Left lung (tissue), 10 donors: ENCODE measurements around the gene PXMP2. TPM values are rescaled to one million over a fixed set of nuclear protein-coding genes. Genes with fewer than 3 reads are reported as not detected.

ENCODE experiments used
- ATAC-seq: fragments of 200-7000 bp; cut with Tn5 transposase; one replicate; pipeline ENCODE4 v1.9.1; 2020; ENCODE audit warnings: moderate library complexity
- DNase-seq, 4 donors: peaks; one replicate each; pipeline ENCODE4 v3.0.0-alpha.2; 2013 to 2020
- H3K27ac ChIP-seq, 2 donors: fragments of 200-600 bp; sonication (generic) in 1 of 2; one replicate each; pipeline versions ENCODE4 v1.5.0 to v1.8.0; 2020 to 2021
- H3K27me3 ChIP-seq, 2 donors: fragments of 200-600 bp; sonication (generic) in 1 of 2; one replicate each; pipeline versions ENCODE4 v1.5.0 to v1.8.0; 2020 to 2021
- H3K36me3 ChIP-seq, 2 donors: fragments of 200-600 bp; sonication (generic) in 1 of 2; one replicate each; pipeline versions ENCODE4 v1.5.0 to v1.8.0; 2020 to 2021
- H3K4me1 ChIP-seq, 2 donors: fragments of 200-600 bp; one replicate each; pipeline ENCODE4 v1.8.0; 2021
- H3K4me3 ChIP-seq, 2 donors: fragments of 200-600 bp; sonication (generic) in 1 of 2; one replicate each; pipeline versions ENCODE4 v1.5.0 to v1.8.0; 2020 to 2021; ENCODE audit warnings: mild to moderate bottlenecking in 1 of 2
- H3K9me3 ChIP-seq, 2 donors: fragments of 200-600 bp; sonication (generic) in 1 of 2; one replicate each; pipeline versions ENCODE4 v1.5.0 to v1.8.0; 2020 to 2021
- CTCF ChIP-seq, 2 donors: fragments of 200-600 bp; sonication (generic) in 1 of 2; IDR thresholded peaks; one replicate each; pipeline versions ENCODE4 v1.5.0 to v1.8.0; 2021; ENCODE audit warnings: antibody characterized with exemption in 2 of 2
- intact Hi-C, 2 donors: fragments of 100-400 bp; cut with DNase I; formaldehyde crosslinking; loops; one replicate each; pipeline versions ENCODE4 v1.11.2 to v1.14.2; 2022
- polyA plus RNA-seq, 6 donors: library from polyadenylated mRNA; unstranded; fragments of 120-200 nt; gene quantifications; one replicate each; pipeline ENCODE4 v1.2.1, GENCODE V29; 2013; ENCODE audit not compliant: insufficient read length in 6 of 6
- total RNA-seq, 2 donors: library from RNA; stranded (reverse); fragmentation: NEBNext Ultra II Directional; extraction: Animal tissue kit (Norgen Biotek cat#: 25700); gene quantifications; one replicate each; pipeline ENCODE4 v1.2.1, GENCODE V29; 2021
- donor health status: DM: no; HTN: yes; CAD: no.
- donor health status: DM: no; HTN: no; CAD: no.

Gene PXMP2
- total and polyA plus RNA-seq, 8 donors, result 16.6 to 57.1 (median 42.7) TPM

- Histone ChIP-seq H3K27me3 (no peaks in the 10 kb centered on the region), H3K4me1 (peaks cover 6 to 14% of the 10 kb centered on the region in 2 donors), H3K36me3 (peaks cover 0 to 60% of the 10 kb centered on the region in 2 donors), H3K27ac (no peak overlapping the region), H3K4me3 (no peak overlapping the region), H3K9me3 (no peaks in the 10 kb centered on the region)
- intact Hi-C loops, result no loop called here
- TF ChIP-seq CTCF (IDR thresholded peaks at IDR 0.05), result no peak
- no peak for ATAC-seq
- DNase-seq, result peak in 1 of 4 donors; percentile 38
Observed at GRCh38 chr12:132715874-132716273, 28.5 kb downstream of the PXMP2 start.

GRCh38 chr12:132716356-132716755 lies 29.0 kb downstream of the PXMP2 start:
- Histone ChIP-seq H3K4me1 (peaks cover 5 to 11% of the 10 kb centered on the region in 2 donors), H3K9me3 (no peaks in the 10 kb centered on the region), H3K27me3 (no peaks in the 10 kb centered on the region), H3K36me3 (peaks cover 0 to 65% of the 10 kb centered on the region in 2 donors), H3K27ac (no peak overlapping the region), H3K4me3 (no peak overlapping the region)
- DNase-seq (peak in 1 of 4 donors; percentile 66), ATAC-seq (no peak)
- no peak for TF ChIP-seq CTCF (IDR thresholded peaks at IDR 0.05)
- intact Hi-C loops, result no loop called here

- Histone ChIP-seq H3K4me3 (no peak overlapping the region), H3K36me3 (peaks cover 0 to 72% of the 10 kb centered on the region in 2 donors), H3K4me1 (peaks cover 0 to 4% of the 10 kb centered on the region in 2 donors), H3K27me3 (no peaks in the 10 kb centered on the region), H3K9me3 (no peaks in the 10 kb centered on the region), H3K27ac (no peak overlapping the region)
- intact Hi-C loops, result no loop called here
- no peak for TF ChIP-seq CTCF (IDR thresholded peaks at IDR 0.05)
- DNase-seq (peak in 1 of 4 donors; percentile 75), ATAC-seq (no peak)
Observed at GRCh38 chr12:132717011-132717410, 29.6 kb downstream of the PXMP2 start.

- no peaks in the 10 kb centered on the region for H3K4me1 ChIP-seq
- H3K27me3 ChIP-seq, result no peaks in the 10 kb centered on the region
- intact Hi-C loops, result no loop called here
- ATAC-seq (no peak), DNase-seq (peak in 1 of 4 donors; percentile 81)
- no peak overlapping the region for H3K4me3 ChIP-seq
- H3K9me3 ChIP-seq, result no peaks in the 10 kb centered on the region
- no peak overlapping the region for H3K27ac ChIP-seq
- H3K36me3 ChIP-seq, result peaks cover 0 to 79% of the 10 kb centered on the region in 2 donors
- TF ChIP-seq CTCF (IDR thresholded peaks at IDR 0.05), result no peak
Observed at GRCh38 chr12:132717531-132718387, 30.4 kb downstream of the PXMP2 start.

- no peaks in the 10 kb centered on the region for H3K27me3 ChIP-seq
- no peak overlapping the region for H3K27ac ChIP-seq
- ATAC-seq (no peak), DNase-seq (peak in 1 of 4 donors; percentile 62)
- no peaks in the 10 kb centered on the region for H3K9me3 ChIP-seq
- peaks cover 0 to 88% of the 10 kb centered on the region in 2 donors for H3K36me3 ChIP-seq
- H3K4me3 ChIP-seq, result no peak overlapping the region
- intact Hi-C loops, result no loop called here
- no peaks in the 10 kb centered on the region for H3K4me1 ChIP-seq
- TF ChIP-seq CTCF (IDR thresholded peaks at IDR 0.05), result no peak
Observed at GRCh38 chr12:132718644-132719043, 31.3 kb downstream of the PXMP2 start.
